Mesendoderm (in vitro differentiated cells): ENCODE measurements around the gene PAX1. TPM values are rescaled to one million over a fixed set of nuclear protein-coding genes. Genes with fewer than 3 reads are reported as not detected.

Experiments
- small RNA-seq: library from polyadenylated mRNA; stranded (forward); fragments of <200 nt; extraction: miRNeasy Mini kit (QIAGEN cat#:217004); gene quantifications from one replicate; pipeline ENCODE3, GENCODE V24; 2013; ENCODE audit not compliant: insufficient read depth

Gene PAX1

Small RNA genes lying within 50 kb of the gene (small RNA-seq; reads per million reads assigned to genes)
- not detected for gene RPL41P1
